ENCODE measurements around the gene CCR4. TPM values are rescaled to one million over a fixed set of nuclear protein-coding genes. Genes with fewer than 3 reads are reported as not detected.
A peak's percentile ranks its signal among the peaks of the same experiment; 100 is the strongest.

The CCR4 gene
- total and polyA plus RNA-seq, 10 donors = 0.28 to 9.4 (median 4.9) TPM

DNA sequence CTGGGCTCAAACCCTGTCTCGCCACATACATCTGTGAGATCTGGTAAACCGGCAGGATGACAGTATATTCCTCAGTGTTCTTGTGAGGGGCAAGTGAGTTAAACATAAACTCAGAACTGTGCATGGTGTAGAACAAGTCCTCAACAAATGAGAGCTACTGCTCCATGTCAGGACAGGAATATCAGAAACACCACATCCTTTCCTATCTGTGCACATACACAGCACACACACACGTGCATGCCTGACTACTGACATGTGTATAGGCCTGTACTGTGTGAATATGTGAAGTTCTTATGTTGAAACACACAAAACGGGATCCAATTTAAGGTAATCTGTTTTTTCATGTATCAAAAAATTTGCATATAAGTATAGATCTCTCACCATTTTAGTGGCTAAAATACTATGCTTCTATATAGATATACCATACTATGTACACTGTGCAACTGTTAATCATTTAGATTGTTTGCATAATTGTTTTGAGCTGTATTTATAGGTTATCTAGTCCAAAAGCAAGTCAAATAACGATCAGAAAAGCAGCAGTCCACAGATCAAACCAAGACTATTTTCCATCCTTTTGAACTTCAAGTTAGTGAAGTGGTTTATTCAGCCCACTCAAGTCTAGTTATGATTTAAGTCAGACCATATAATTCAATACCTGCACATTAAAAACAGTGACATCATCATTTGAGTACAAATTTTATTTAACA lies 44.8 kb downstream of the CCR4 start:
- Histone ChIP-seq H3K4me3 (no peak overlapping the region), H3K9me3 (no peaks in the 10 kb centered on the region), H3K27me3 (replicated peaks in 1 of 7) (no peaks in the 10 kb centered on the region), H3K36me3 (peaks cover 0 to 58% (median 17%) of the 10 kb centered on the region in 6 donors), H3K4me1 (no peaks in the 10 kb centered on the region), H3K27ac (no peak overlapping the region)
- TF ChIP-seq POLR2A (IDR thresholded peaks at IDR 0.05) (no peak), POLR2AphosphoS5 (IDR thresholded peaks at IDR 0.05) (no peak)
- TF ChIP-seq, protein P1, sequence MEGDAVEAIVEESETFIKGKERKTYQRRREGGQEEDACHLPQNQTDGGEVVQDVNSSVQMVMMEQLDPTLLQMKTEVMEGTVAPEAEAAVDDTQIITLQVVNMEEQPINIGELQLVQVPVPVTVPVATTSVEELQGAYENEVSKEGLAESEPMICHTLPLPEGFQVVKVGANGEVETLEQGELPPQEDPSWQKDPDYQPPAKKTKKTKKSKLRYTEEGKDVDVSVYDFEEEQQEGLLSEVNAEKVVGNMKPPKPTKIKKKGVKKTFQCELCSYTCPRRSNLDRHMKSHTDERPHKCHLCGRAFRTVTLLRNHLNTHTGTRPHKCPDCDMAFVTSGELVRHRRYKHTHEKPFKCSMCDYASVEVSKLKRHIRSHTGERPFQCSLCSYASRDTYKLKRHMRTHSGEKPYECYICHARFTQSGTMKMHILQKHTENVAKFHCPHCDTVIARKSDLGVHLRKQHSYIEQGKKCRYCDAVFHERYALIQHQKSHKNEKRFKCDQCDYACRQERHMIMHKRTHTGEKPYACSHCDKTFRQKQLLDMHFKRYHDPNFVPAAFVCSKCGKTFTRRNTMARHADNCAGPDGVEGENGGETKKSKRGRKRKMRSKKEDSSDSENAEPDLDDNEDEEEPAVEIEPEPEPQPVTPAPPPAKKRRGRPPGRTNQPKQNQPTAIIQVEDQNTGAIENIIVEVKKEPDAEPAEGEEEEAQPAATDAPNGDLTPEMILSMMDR (IDR thresholded peaks at IDR 0.05 in 8 of 11, conservative IDR thresholded peaks at IDR 0.05 in 3 of 11) = no peak
- intact Hi-C loops (cut with DNase I; ENCODE audit: low total_unique reads) = no loop called here
- WGBS, 5 donors = 68 to 80% (median 78%) methylated on average over 5 of the region's 5 CpGs
- DNase-seq = no peak

DNA sequence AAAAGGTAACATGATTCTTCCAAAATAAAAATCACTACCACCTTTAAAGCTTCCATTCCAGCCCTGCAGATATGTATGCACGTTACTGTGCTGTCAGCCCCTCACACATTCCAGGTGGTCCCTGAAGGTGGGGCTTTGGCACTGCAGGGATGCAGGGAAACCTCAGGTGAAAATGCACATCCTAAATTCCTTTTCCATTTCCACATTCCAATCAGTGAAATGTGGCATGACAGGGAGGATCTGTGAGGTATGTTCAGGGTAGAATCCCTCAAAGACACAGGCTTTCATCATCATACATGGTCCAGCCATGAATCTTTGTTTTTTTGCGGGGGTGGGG lies 45.3 kb downstream of the CCR4 start:
- WGBS, 5 donors = 93 to 100% (median 97%) methylated on average over 2 of the region's 2 CpGs
- no peak for DNase-seq

DNA sequence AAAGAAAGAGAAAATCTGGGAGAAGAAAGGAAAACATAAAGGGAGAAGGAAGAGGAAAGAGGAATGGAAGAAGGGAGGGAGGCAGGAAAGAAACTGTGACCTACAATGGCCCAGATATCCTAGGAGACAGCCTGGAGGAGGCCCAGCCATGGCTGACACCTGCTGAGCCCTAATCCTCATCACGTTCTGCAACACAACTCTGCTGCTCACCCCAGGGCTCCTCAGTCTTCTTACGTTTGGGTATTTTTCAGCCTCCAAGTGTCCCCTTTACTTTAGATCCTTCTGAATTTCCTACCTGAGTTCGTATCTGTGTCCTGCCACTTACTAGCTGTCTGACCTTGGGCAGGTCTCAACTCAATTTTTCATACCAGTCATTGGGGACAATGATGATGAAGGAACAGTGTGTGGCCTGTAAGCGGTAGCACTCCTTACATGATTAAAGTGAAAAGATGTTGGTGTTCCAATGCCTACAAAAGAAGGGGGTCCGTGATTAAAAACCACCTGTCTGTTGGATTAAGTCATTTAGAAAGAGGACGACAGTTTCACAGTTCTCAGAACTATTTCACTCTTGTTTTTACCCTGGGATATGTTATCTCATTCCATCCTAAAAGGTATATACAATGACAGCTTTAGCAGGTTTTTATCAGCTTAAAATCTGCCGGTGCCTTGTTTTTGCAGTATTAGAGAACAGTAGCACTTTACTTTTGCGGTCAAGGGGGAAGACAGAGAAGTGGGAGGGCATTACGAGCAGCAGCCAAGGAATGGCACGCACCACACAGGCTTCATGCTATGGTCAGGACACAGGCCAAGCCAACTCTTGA lies 47.4 kb downstream of the CCR4 start:
- Histone ChIP-seq H3K4me1 (peaks cover 0 to 11% (median 0%) of the 10 kb centered on the region in 6 donors), H3K27ac (peak overlapping the region in 1 of 8 donors; percentile 19), H3K9me3 (no peaks in the 10 kb centered on the region), H3K4me3 (no peak overlapping the region), H3K36me3 (peaks cover 0 to 83% (median 17%) of the 10 kb centered on the region in 6 donors), H3K27me3 (replicated peaks in 1 of 7) (no peaks in the 10 kb centered on the region)
- intact Hi-C loops (cut with DNase I; ENCODE audit: low total_unique reads) = no loop called here
- WGBS, 5 donors = 77 to 93% (median 89%) methylated on average over 10 of the region's 10 CpGs
- TF ChIP-seq POLR2AphosphoS5 (IDR thresholded peaks at IDR 0.05) (no peak), POLR2A (IDR thresholded peaks at IDR 0.05) (no peak)
- TF ChIP-seq, protein P1 (IDR thresholded peaks at IDR 0.05 in 8 of 11, conservative IDR thresholded peaks at IDR 0.05 in 3 of 11) = no peak
- DNase-seq = no peak

More for the DNA sequence above, 45.3 kb downstream of the CCR4 start:
- no peak overlapping the region for H3K27ac ChIP-seq
- no peaks in the 10 kb centered on the region for H3K27me3 ChIP-seq (replicated peaks in 1 of 7)
- peaks cover 0 to 63% (median 17%) of the 10 kb centered on the region in 6 donors for H3K36me3 ChIP-seq
- intact Hi-C loops (cut with DNase I; ENCODE audit: low total_unique reads) = no loop called here
- H3K9me3 ChIP-seq = no peaks in the 10 kb centered on the region
- H3K4me3 ChIP-seq = no peak overlapping the region
- H3K4me1 ChIP-seq = peaks cover 0 to 2% (median 0%) of the 10 kb centered on the region in 6 donors
- TF ChIP-seq, protein P1 (IDR thresholded peaks at IDR 0.05 in 8 of 11, conservative IDR thresholded peaks at IDR 0.05 in 3 of 11) = no peak
- TF ChIP-seq POLR2AphosphoS5 (IDR thresholded peaks at IDR 0.05) = no peak
- TF ChIP-seq POLR2A (IDR thresholded peaks at IDR 0.05) = no peak
